ENCODE data around the gene SNX25.

The SNX25 gene

GRCh38 chr4:185269286-185269685 is 59.9 kb downstream of the SNX25 start:
- DNase-seq, result no peak

- no peak for DNase-seq
These were observed 60.6 kb downstream of the SNX25 start for GRCh38 chr4:185270037-185270436.

GRCh38 chr4:185270885-185271284 is 61.5 kb downstream of the SNX25 start:
- DNase-seq, result no peak

- no peak for DNase-seq
These were observed 62.8 kb downstream of the SNX25 start for GRCh38 chr4:185272245-185272644.

- no peak for DNase-seq
These were observed 66.1 kb downstream of the SNX25 start for GRCh38 chr4:185275501-185275900.

- no peak for DNase-seq
These were observed 66.6 kb downstream of the SNX25 start for GRCh38 chr4:185276036-185276435.

- no peak for DNase-seq
These were observed 69.3 kb downstream of the SNX25 start for GRCh38 chr4:185278716-185279115.

- DNase-seq, result no peak
These were observed 71.2 kb downstream of the SNX25 start for GRCh38 chr4:185280608-185281007.

- DNase-seq, result no peak
These were observed 73.6 kb downstream of the SNX25 start for GRCh38 chr4:185282968-185283367.

GRCh38 chr4:185283723-185284122 is 74.3 kb downstream of the SNX25 start:
- DNase-seq, result no peak

GRCh38 chr4:185285632-185286393 is 76.4 kb downstream of the SNX25 start:
- DNase-seq, result no peak

GRCh38 chr4:185286571-185286970 is 77.2 kb downstream of the SNX25 start:
- DNase-seq, result no peak

- DNase-seq, result no peak
These were observed 77.6 kb downstream of the SNX25 start for GRCh38 chr4:185287031-185287430.

GRCh38 chr4:185290018-185290607 is 80.7 kb downstream of the SNX25 start:
- no peak for DNase-seq

- DNase-seq, result no peak
These were observed 81.3 kb downstream of the SNX25 start for GRCh38 chr4:185290656-185291055.

GRCh38 chr4:185293202-185293601 is 83.8 kb downstream of the SNX25 start:
- no peak for DNase-seq

GRCh38 chr4:185296665-185297460 is 87.5 kb downstream of the SNX25 start:
- no peak for DNase-seq

- no peak for DNase-seq
These were observed 89.5 kb downstream of the SNX25 start for GRCh38 chr4:185298728-185299430.

GRCh38 chr4:185304541-185304940 is 95.1 kb downstream of the SNX25 start:
- DNase-seq, result no peak

GRCh38 chr4:185304944-185305690 is 95.7 kb downstream of the SNX25 start:
- DNase-seq, result no peak

- no peak for DNase-seq
These were observed 96.6 kb downstream of the SNX25 start for GRCh38 chr4:185305979-185306442.
